NK-92 (cell line): ENCODE data around the gene HOXD8.

ENCODE experiments used
- DNase-seq: peaks from one replicate; lab custom pipeline; 2025; ENCODE audit not compliant: unreplicated experiment; lab: John Stamatoyannopoulos, UW

HOXD8 gene

GRCh38 chr2:176128172-176128981 lies 1.1 kb upstream of the HOXD8 start:
- DNase-seq, result no peak

GRCh38 chr2:176129813-176130146 lies 275 bp downstream of the HOXD8 start:
- no peak for DNase-seq

- DNase-seq, result no peak
Measured at GRCh38 chr2:176130147-176130956, 847 bp downstream of the HOXD8 start.

GRCh38 chr2:176130957-176131847 lies 1.7 kb downstream of the HOXD8 start:
- DNase-seq, result no peak

GRCh38 chr2:176131848-176132158 lies 2.3 kb downstream of the HOXD8 start:
- no peak for DNase-seq

- no peak for DNase-seq
Measured at GRCh38 chr2:176132205-176133171, 3.0 kb downstream of the HOXD8 start.

- no peak for DNase-seq
Measured at GRCh38 chr2:176133389-176133788, 3.9 kb downstream of the HOXD8 start.

- no peak for DNase-seq
Measured at GRCh38 chr2:176134035-176134434, 4.5 kb downstream of the HOXD8 start.

- DNase-seq, result no peak
Measured at GRCh38 chr2:176135035-176135440, 5.5 kb downstream of the HOXD8 start.

GRCh38 chr2:176136374-176137251 lies 7.1 kb downstream of the HOXD8 start:
- no peak for DNase-seq

- no peak for DNase-seq
Measured at GRCh38 chr2:176137252-176137580, 7.7 kb downstream of the HOXD8 start.

GRCh38 chr2:176137906-176138305 lies 8.4 kb downstream of the HOXD8 start:
- no peak for DNase-seq

GRCh38 chr2:176138526-176138922 lies 9.0 kb downstream of the HOXD8 start:
- no peak for DNase-seq

- no peak for DNase-seq
Measured at GRCh38 chr2:176138923-176139660, 9.6 kb downstream of the HOXD8 start.

GRCh38 chr2:176139661-176140512 lies 10.4 kb downstream of the HOXD8 start:
- DNase-seq, result no peak

GRCh38 chr2:176140513-176141317 lies 11.2 kb downstream of the HOXD8 start:
- no peak for DNase-seq

GRCh38 chr2:176142281-176142680 lies 12.8 kb downstream of the HOXD8 start:
- DNase-seq, result no peak
